Nephron (organoid): Measurements from ENCODE around the gene ELMO1.

ENCODE experiments used
- H3K27ac Mint-ChIP-seq, 3 experiments: 2 replicates each; pipeline ENCODE4 v1.8.0; 2020; ENCODE audit warnings: mixed read lengths in 3 of 3, mild to moderate bottlenecking in 2 of 3, moderate library complexity in 1 of 3
- H3K27me3 Mint-ChIP-seq: 2 replicates; pipeline ENCODE4 v1.8.0; 2021; ENCODE audit warnings: low read depth, mild to moderate bottlenecking, moderate library complexity, mixed read lengths
- H3K36me3 Mint-ChIP-seq: 2 replicates; pipeline ENCODE4 v1.8.0; 2020; ENCODE audit warnings: low read depth, mixed read lengths
- H3K4me1 Mint-ChIP-seq: 2 replicates; pipeline ENCODE4 v1.8.0; 2020; ENCODE audit warnings: mixed read lengths
- H3K4me3 Mint-ChIP-seq, 3 experiments: 2 replicates each; pipeline ENCODE4 v1.8.0; 2020; ENCODE audit warnings: mild to moderate bottlenecking in 3 of 3, mixed read lengths in 3 of 3, moderate library complexity in 2 of 3
- H3K9me3 Mint-ChIP-seq: 2 replicates; pipeline ENCODE4 v1.8.0; 2020; ENCODE audit warnings: mixed read lengths
- TF ChIP-seq, protein P1 (sequence below), 3 experiments: fragments of 200-600 bp; sonication (generic); IDR thresholded peaks; one replicate each; pipeline ENCODE4 v1.5.0; 2021; ENCODE audit warnings: antibody characterized with exemption in 3 of 3; ENCODE audit not compliant: unreplicated experiment in 3 of 3

The ELMO1 gene

DNA sequence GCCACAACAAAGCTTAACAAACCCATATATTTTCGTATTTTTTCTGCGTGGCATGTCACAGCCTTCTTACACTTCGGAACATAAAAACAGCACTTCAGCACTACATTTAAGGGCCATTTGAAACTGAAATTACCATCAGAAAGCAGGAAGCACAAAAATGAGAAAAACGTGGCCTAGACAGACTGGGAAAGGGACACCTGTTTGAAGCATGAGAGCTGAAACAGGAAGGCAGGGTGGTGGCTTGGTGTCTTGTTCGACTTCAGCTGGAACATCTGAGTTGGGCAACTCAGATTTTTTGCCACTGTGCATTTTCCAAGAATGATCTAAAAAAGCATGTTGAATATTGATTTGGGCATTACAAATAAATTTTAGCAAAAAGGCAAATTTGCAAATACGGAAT is 243.2 kb downstream of the ELMO1 start:
- Mint-ChIP-seq H3K4me1 (peaks cover 29% of the 10 kb centered on the region), H3K27ac (no peak overlapping the region), H3K27me3 (no peaks in the 10 kb centered on the region), H3K36me3 (no peaks in the 10 kb centered on the region), H3K9me3 (no peaks in the 10 kb centered on the region), H3K4me3 (no peak overlapping the region)
- TF ChIP-seq, protein P1, sequence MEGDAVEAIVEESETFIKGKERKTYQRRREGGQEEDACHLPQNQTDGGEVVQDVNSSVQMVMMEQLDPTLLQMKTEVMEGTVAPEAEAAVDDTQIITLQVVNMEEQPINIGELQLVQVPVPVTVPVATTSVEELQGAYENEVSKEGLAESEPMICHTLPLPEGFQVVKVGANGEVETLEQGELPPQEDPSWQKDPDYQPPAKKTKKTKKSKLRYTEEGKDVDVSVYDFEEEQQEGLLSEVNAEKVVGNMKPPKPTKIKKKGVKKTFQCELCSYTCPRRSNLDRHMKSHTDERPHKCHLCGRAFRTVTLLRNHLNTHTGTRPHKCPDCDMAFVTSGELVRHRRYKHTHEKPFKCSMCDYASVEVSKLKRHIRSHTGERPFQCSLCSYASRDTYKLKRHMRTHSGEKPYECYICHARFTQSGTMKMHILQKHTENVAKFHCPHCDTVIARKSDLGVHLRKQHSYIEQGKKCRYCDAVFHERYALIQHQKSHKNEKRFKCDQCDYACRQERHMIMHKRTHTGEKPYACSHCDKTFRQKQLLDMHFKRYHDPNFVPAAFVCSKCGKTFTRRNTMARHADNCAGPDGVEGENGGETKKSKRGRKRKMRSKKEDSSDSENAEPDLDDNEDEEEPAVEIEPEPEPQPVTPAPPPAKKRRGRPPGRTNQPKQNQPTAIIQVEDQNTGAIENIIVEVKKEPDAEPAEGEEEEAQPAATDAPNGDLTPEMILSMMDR (IDR thresholded peaks at IDR 0.05; ENCODE audit: unreplicated experiment in 3 of 3), result no peak

DNA sequence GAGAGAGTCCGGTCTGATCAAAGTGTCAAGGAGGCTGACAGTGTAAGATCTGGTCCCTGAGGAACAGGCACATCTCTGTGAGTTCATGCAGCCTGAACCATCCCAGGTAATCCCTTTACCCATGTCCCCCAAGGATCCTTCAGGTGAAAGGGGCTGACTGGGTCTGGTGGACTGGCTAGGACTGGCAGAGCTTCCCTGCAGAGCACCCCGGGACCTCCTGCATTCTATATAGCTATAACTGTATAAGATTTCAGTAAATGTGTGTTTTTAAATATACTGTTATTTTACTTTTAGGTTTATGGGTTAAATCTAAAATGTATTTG is 246.8 kb downstream of the ELMO1 start:
- Mint-ChIP-seq H3K4me1 (peaks cover 37% of the 10 kb centered on the region), H3K27ac (peak overlapping the region in 2 of 3 experiments; percentile 9 to 50), H3K9me3 (no peaks in the 10 kb centered on the region), H3K4me3 (no peak overlapping the region), H3K27me3 (no peaks in the 10 kb centered on the region), H3K36me3 (no peaks in the 10 kb centered on the region)
- TF ChIP-seq, protein P1 (IDR thresholded peaks at IDR 0.05; ENCODE audit: unreplicated experiment in 3 of 3), result no peak

DNA sequence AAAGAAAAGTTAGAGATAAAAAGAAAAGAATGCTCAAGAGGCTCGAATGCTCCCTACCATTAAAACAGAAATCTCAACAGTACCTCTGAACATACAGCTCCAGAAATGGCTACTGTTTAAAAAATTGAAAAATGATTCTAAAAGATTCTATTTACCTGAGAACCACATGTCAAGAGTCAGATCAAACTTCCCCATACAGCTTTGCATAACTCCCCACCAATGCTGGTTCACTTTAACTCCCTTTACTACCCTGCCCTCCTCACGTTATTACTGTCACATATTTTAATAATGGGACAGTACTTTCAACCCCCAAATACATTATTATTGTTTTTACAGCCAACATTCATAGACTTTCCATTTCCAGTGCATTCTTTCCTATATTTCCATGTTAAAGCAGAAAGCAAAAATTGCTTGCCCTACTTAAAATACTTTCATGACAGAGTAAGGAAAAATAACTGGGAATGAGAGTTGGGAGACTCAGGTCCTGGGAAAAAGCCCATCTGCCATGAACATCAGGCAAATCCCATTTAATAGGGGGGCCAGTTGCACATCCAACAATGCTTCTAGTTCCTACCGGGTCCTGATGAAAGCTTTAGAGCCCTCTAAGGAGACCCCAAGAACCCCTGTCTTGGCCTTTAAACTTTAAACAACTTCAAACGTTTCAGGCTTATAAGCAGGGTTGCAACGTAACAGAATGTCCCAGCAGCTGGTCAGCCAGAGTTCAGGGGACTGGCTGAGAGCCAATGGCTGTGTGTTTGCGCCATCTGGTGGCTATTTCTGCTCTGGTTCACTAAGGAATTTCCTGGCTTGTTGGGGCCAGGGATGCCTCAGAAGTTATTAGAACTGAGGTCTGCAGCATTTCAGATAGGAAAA is 247.4 kb downstream of the ELMO1 start:
- no peak overlapping the region for H3K4me3 Mint-ChIP-seq
- TF ChIP-seq, protein P1 (IDR thresholded peaks at IDR 0.05; ENCODE audit: unreplicated experiment in 3 of 3), result peak; percentile 80 to 89 (median 82)
- peaks cover 43% of the 10 kb centered on the region for H3K4me1 Mint-ChIP-seq
- H3K36me3 Mint-ChIP-seq, result no peaks in the 10 kb centered on the region
- H3K27ac Mint-ChIP-seq, result peak overlapping the region in 2 of 3 experiments; percentile 50 to 91
- no peaks in the 10 kb centered on the region for H3K9me3 Mint-ChIP-seq
- no peaks in the 10 kb centered on the region for H3K27me3 Mint-ChIP-seq

DNA sequence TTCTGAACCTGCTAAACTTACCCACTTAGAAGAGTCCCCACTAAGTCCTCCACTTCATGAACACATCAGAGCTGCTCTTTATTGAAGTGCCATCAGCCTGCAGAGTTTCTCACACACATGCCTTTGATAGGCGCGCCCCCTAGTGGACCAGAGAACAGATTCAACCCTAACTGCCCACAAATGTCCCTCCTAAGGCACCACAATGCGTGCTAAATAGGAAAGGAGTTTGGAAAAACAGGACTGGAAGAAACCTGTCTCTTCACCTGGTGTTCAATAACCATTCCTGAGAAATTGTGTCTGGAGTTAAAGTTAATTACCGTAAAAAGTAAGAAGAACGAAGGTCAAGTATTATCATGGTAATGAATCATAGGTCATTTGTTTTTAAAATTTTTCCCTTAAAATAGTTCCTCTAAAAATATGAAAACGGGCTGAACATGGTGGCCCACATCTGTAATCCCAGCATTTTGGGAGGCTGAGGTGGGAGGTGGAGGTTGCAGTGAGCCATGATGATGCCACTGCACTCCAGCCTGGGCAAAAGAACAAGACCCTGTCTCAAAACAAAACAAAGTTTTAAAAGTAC is 249.7 kb downstream of the ELMO1 start:
- peaks cover 50% of the 10 kb centered on the region for H3K4me1 Mint-ChIP-seq
- H3K27ac Mint-ChIP-seq, result peak overlapping the region in 1 of 3 experiments; percentile 24
- H3K4me3 Mint-ChIP-seq, result no peak overlapping the region
- H3K27me3 Mint-ChIP-seq, result no peaks in the 10 kb centered on the region
- TF ChIP-seq, protein P1 (IDR thresholded peaks at IDR 0.05; ENCODE audit: unreplicated experiment in 3 of 3), result peak; percentile 85 to 94 (median 90)
- H3K36me3 Mint-ChIP-seq, result no peaks in the 10 kb centered on the region
- H3K9me3 Mint-ChIP-seq, result no peaks in the 10 kb centered on the region

DNA sequence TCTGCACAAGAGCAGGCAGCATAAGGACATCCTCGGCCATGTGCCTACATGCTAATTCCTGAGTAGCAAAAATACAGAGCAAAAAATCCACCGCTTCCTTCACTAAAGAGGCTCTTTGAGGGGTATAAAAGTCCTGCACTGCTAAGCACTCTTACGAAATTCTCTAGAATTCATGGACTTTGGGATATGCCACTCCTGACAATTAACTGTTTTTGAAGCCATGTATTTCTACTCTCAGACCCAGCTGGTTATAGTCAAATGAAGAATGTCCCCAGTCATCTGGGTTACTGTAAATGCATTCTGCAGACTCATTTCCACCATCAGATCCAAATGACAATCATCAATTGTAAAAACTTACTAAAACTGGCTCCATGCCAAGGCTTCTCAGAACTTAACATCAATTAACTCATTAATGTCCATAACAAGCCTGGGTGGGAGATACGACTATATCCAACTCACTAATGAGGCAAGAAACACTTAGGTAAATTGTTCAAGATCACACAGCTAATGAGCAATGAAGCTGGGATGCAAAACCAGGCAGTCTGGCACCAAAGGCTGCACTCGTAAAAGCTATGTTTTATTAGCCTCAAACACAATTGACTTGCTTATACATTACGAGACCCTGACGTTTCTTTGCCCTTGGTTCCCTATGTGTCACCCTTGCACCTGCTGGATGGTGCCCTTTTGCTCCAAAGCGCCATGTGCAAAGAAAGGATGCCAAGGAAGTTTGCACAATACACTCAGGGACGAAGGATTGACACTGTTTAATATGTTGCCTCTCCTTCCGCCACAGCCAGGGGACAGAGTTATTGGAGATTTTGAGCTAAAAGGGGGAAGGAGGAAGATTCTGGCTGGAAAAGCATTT is 250.4 kb downstream of the ELMO1 start:
- H3K9me3 Mint-ChIP-seq, result no peaks in the 10 kb centered on the region
- peaks cover 50% of the 10 kb centered on the region for H3K4me1 Mint-ChIP-seq
- peak overlapping the region in 1 of 3 experiments; percentile 24 for H3K27ac Mint-ChIP-seq
- no peak overlapping the region for H3K4me3 Mint-ChIP-seq
- no peaks in the 10 kb centered on the region for H3K36me3 Mint-ChIP-seq
- no peaks in the 10 kb centered on the region for H3K27me3 Mint-ChIP-seq
- TF ChIP-seq, protein P1 (IDR thresholded peaks at IDR 0.05; ENCODE audit: unreplicated experiment in 3 of 3), result no peak
